ENCODE data around the gene PTGFRN.
"Not testable (repeated sequence)": the region's sequence is repeated elsewhere in the genome, so short reads cannot be mapped to it uniquely, and the experiment has no call there.

PTGFRN gene

GRCh38 chr1:116909512-116910378, at the start of gene PTGFRN:
PTGFRN (plus strand) TSS chr1:116909916; CDS start chr1:116910204, 288 bp downstream.
- H3K4me1 ChIP-seq (ENCODE audit: insufficient read depth, poor library complexity, severe bottlenecking): peaks cover 51% of the 10 kb centered on the region
- TF ChIP-seq, protein P1, sequence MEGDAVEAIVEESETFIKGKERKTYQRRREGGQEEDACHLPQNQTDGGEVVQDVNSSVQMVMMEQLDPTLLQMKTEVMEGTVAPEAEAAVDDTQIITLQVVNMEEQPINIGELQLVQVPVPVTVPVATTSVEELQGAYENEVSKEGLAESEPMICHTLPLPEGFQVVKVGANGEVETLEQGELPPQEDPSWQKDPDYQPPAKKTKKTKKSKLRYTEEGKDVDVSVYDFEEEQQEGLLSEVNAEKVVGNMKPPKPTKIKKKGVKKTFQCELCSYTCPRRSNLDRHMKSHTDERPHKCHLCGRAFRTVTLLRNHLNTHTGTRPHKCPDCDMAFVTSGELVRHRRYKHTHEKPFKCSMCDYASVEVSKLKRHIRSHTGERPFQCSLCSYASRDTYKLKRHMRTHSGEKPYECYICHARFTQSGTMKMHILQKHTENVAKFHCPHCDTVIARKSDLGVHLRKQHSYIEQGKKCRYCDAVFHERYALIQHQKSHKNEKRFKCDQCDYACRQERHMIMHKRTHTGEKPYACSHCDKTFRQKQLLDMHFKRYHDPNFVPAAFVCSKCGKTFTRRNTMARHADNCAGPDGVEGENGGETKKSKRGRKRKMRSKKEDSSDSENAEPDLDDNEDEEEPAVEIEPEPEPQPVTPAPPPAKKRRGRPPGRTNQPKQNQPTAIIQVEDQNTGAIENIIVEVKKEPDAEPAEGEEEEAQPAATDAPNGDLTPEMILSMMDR (IDR thresholded peaks at IDR 0.05; ENCODE audit: poor library complexity, severe bottlenecking): no peak
- peak within 1 kb of the TSS; percentile 89 for H3K27ac ChIP-seq (ENCODE audit: poor library complexity, severe bottlenecking)
- H3K36me3 ChIP-seq (ENCODE audit: low read depth): peaks cover 4% of the 10 kb centered on the region; the same call in 1 of the 2 replicates
- H3K27me3 ChIP-seq (ENCODE audit: insufficient read depth, poor library complexity, severe bottlenecking): no peaks in the 10 kb centered on the region
- ATAC-seq (ENCODE audit: low read depth): peak; percentile 51
- no peaks in the 10 kb centered on the region for H3K9me3 ChIP-seq (ENCODE audit: severe bottlenecking)
- peak within 1 kb of the TSS; percentile 85 for H3K4me3 ChIP-seq (ENCODE audit: severe bottlenecking)
- peak; percentile 84 for DNase-seq (ENCODE audit: low spot score)

DNA sequence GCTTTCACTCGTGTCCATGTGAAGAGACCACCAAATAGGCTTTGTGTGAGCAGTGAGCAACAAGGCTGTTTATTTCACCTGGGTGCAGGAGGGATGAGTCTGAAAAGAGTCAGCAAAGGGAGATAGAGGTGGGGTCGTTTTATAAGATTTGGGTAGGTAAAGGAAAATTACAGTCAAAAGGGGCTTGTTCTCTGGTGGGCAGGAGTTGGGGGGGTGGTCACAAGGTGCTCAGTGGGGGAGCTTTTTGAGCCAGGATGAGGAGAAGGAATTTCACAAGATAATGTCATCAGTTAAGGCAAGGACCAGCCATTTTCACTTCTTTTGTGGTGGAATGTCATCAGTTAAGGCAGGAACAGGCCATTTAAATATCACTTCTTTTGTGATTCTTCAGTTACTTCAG, 49.5 kb upstream of the PTGFRN start:
- H3K9me3 ChIP-seq (ENCODE audit: severe bottlenecking); H3K27ac ChIP-seq (ENCODE audit: poor library complexity, severe bottlenecking); H3K36me3 ChIP-seq (ENCODE audit: low read depth); ATAC-seq (ENCODE audit: low read depth); H3K27me3 ChIP-seq (ENCODE audit: insufficient read depth, poor library complexity, severe bottlenecking); H3K4me3 ChIP-seq (ENCODE audit: severe bottlenecking); DNase-seq (ENCODE audit: low spot score); H3K4me1 ChIP-seq (ENCODE audit: insufficient read depth, poor library complexity, severe bottlenecking): not testable (repeated sequence)

- DNase-seq (ENCODE audit: low spot score) (no peak), ATAC-seq (ENCODE audit: low read depth) (no peak)
- Histone ChIP-seq H3K36me3 (ENCODE audit: low read depth) (no peaks in the 10 kb centered on the region), H3K27ac (ENCODE audit: poor library complexity, severe bottlenecking) (no peak overlapping the region), H3K27me3 (ENCODE audit: insufficient read depth, poor library complexity, severe bottlenecking) (no peaks in the 10 kb centered on the region), H3K4me3 (ENCODE audit: severe bottlenecking) (no peak overlapping the region), H3K9me3 (ENCODE audit: severe bottlenecking) (no peaks in the 10 kb centered on the region), H3K4me1 (ENCODE audit: insufficient read depth, poor library complexity, severe bottlenecking) (peaks cover 5% of the 10 kb centered on the region)
- TF ChIP-seq, protein P1 (IDR thresholded peaks at IDR 0.05; ENCODE audit: poor library complexity, severe bottlenecking): no peak
These were observed 48.6 kb upstream of the PTGFRN start for GRCh38 chr1:116861137-116861536.

GRCh38 chr1:116863031-116863430, 46.7 kb upstream of the PTGFRN start:
- H3K4me3 ChIP-seq (ENCODE audit: severe bottlenecking); DNase-seq (ENCODE audit: low spot score); H3K27me3 ChIP-seq (ENCODE audit: insufficient read depth, poor library complexity, severe bottlenecking); H3K36me3 ChIP-seq (ENCODE audit: low read depth); ATAC-seq (ENCODE audit: low read depth); H3K27ac ChIP-seq (ENCODE audit: poor library complexity, severe bottlenecking); H3K9me3 ChIP-seq (ENCODE audit: severe bottlenecking); H3K4me1 ChIP-seq (ENCODE audit: insufficient read depth, poor library complexity, severe bottlenecking): not testable (repeated sequence)

DNA sequence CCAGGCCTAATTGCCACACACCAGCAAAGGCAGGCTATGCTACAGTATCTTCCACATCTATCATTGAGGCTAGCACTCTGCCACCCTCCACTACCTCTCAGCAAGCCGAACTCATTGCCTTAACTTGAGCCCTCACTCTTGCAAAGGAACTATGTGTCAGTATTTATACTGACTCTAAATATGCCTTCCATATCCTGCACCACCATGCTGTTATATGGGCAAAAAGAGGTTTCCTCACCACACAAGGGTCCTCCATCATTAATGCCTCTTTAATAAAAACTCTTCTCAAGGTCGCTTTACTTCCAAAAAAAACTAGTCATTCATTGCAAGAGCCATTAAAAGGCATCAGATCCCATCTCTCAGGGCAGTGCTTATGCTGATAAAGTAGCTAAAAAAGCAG, 43.2 kb upstream of the PTGFRN start:
- ATAC-seq (ENCODE audit: low read depth); H3K27me3 ChIP-seq (ENCODE audit: insufficient read depth, poor library complexity, severe bottlenecking); DNase-seq (ENCODE audit: low spot score); H3K36me3 ChIP-seq (ENCODE audit: low read depth); H3K9me3 ChIP-seq (ENCODE audit: severe bottlenecking); H3K4me3 ChIP-seq (ENCODE audit: severe bottlenecking); H3K4me1 ChIP-seq (ENCODE audit: insufficient read depth, poor library complexity, severe bottlenecking); H3K27ac ChIP-seq (ENCODE audit: poor library complexity, severe bottlenecking): not testable (repeated sequence)

DNA sequence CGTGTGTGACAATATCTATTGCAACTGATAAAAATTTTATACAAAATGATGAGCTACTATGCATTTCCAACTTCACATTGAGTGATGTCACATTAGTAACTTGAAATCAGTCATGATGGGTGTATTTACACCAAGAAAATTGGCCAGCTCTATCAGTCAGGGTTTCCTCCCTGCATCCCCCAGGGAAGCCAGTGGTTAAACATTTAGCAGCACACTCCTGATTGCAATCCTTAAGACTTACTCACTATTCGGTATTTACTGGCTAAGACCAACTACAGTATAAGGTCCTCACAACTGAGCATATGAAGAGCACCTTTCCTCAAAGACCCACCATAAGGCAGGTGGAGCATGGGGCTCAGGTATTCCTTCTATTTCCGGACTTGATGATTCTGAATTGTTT, 41.3 kb upstream of the PTGFRN start:
- ATAC-seq (ENCODE audit: low read depth): no peak

More for the DNA sequence above, 41.3 kb upstream of the PTGFRN start:
- DNase-seq (ENCODE audit: low spot score): no peak
- Histone ChIP-seq H3K27me3 (ENCODE audit: insufficient read depth, poor library complexity, severe bottlenecking) (no peaks in the 10 kb centered on the region), H3K4me1 (ENCODE audit: insufficient read depth, poor library complexity, severe bottlenecking) (no peaks in the 10 kb centered on the region), H3K36me3 (ENCODE audit: low read depth) (no peaks in the 10 kb centered on the region), H3K27ac (ENCODE audit: poor library complexity, severe bottlenecking) (no peak overlapping the region), H3K4me3 (ENCODE audit: severe bottlenecking) (no peak overlapping the region), H3K9me3 (ENCODE audit: severe bottlenecking) (no peaks in the 10 kb centered on the region)
- TF ChIP-seq, protein P1 (IDR thresholded peaks at IDR 0.05; ENCODE audit: poor library complexity, severe bottlenecking): no peak

All from RWPE2 (cell line).